PC-3 (cell line): ENCODE measurements around the gene MYOZ2.

Experiments
- CTCF ChIP-seq: fragments of 300-600 bp; sonication (generic); conservative IDR thresholded peaks from 2 replicates; pipeline ENCODE4 v1.5.1; 2017; ENCODE audit warnings: antibody characterized with exemption, low read depth, mild to moderate bottlenecking, low read length
- EZH2 ChIP-seq: fragments of 300-600 bp; sonication (generic); IDR thresholded peaks from one replicate; pipeline ENCODE4 v1.6.1; 2017; ENCODE audit warnings: antibody characterized with exemption, mild to moderate bottlenecking, low read length; ENCODE audit not compliant: unreplicated experiment
- EZH2phosphoT487 ChIP-seq: fragments of 300-600 bp; sonication (generic); IDR thresholded peaks from 2 replicates; pipeline ENCODE4 v1.6.1; 2018; ENCODE audit warnings: mild to moderate bottlenecking, antibody characterized with exemption, low read length, borderline replicate concordance

DNA sequence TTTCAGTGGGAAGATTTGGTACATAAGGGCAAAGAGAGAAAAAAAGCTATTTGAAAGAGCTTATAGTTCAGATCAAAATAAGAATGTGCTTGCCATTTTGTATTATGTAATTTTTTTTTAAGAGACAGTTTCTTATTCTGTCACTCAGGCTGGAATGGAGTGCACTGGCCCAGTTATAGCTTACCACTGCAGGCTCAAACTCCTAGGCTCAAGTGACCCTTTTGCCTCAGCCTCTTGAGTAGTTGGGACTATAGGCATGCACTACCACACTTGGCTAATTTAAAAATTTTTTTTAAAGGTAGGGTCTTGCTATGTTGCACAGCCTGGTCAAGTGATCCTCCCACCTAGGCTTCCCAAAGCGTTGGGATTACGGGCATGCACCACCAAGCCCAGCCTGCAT lies 54.7 kb downstream of the MYOZ2 start:
- TF ChIP-seq CTCF: no peak
- TF ChIP-seq EZH2: no peak
- no peak for TF ChIP-seq EZH2phosphoT487
